Neural cell (in vitro differentiated cells): Measurements from ENCODE around the gene SGSM1. TPM values are rescaled to one million over a fixed set of nuclear protein-coding genes. Genes with fewer than 3 reads are reported as not detected.

ENCODE experiments used
- H2AFZ ChIP-seq: fragments of 200-600, 300-800 bp; sonication (generic), shearing (Covaris generic); 2 replicates; pipeline ENCODE4 v1.6.0; 2014; ENCODE audit warnings: low read depth, mild to moderate bottlenecking, antibody characterized with exemption, low read length, moderate library complexity
- H3F3A ChIP-seq: fragments of 200-600 bp; shearing (Covaris generic); 2 replicates; pipeline ENCODE4 v1.6.1; 2016; ENCODE audit warnings: mild to moderate bottlenecking, moderate library complexity, mixed read lengths, antibody characterized with exemption, low read length; ENCODE audit not compliant: insufficient read depth, poor library complexity, severe bottlenecking
- H3K27ac ChIP-seq: fragments of 200-600, 300-800 bp; sonication (generic), shearing (Covaris generic); 2 replicates; pipeline ENCODE4 v1.5.1; 2014; ENCODE audit warnings: mild to moderate bottlenecking, low read length, moderate library complexity
- H3K27me3 ChIP-seq: fragments of 300-800, 200-600 bp; sonication (generic), shearing (Covaris generic); 2 replicates; pipeline ENCODE4 v1.6.0; 2014; ENCODE audit warnings: mild to moderate bottlenecking, low read depth, low read length, moderate library complexity; ENCODE audit not compliant: insufficient read depth
- H3K36me3 ChIP-seq: fragments of 300-800, 200-600 bp; sonication (generic), shearing (Covaris generic); 2 replicates; pipeline ENCODE4 v1.5.1; 2014; ENCODE audit warnings: mild to moderate bottlenecking, antibody characterized with exemption, low read length, moderate library complexity; ENCODE audit not compliant: insufficient read depth
- H3K4me2 ChIP-seq: fragments of 300-800, 200-600 bp; sonication (generic), shearing (Covaris generic); 2 replicates; pipeline ENCODE4 v1.6.0; 2014; ENCODE audit warnings: mild to moderate bottlenecking, low read length
- H3K4me3 ChIP-seq: fragments of 300-800, 200-600 bp; sonication (generic), shearing (Covaris generic); 2 replicates; pipeline ENCODE4 v1.5.1; 2014; ENCODE audit warnings: mild to moderate bottlenecking, low read length, moderate library complexity
- H3K79me2 ChIP-seq: fragments of 200-600 bp; shearing (Covaris generic); replicated peaks from 2 replicates; pipeline ENCODE4 v1.6.0; 2014; ENCODE audit warnings: mild to moderate bottlenecking, low read length, moderate library complexity; ENCODE audit not compliant: insufficient read depth
- H3K9ac ChIP-seq: fragments of 300-800, 200-600 bp; sonication (generic), shearing (Covaris generic); 2 replicates; pipeline ENCODE4 v1.6.1; 2016; ENCODE audit warnings: mild to moderate bottlenecking, low read length, mixed read lengths
- H3K9me2 ChIP-seq: fragments of 200-600 bp; shearing (Covaris generic); 2 replicates; pipeline ENCODE4 v1.6.1; 2016; ENCODE audit warnings: mild to moderate bottlenecking, low read length, mixed read lengths; ENCODE audit not compliant: insufficient read depth
- H3K9me3 ChIP-seq: fragments of 200-600, 300-800 bp; sonication (generic), shearing (Covaris generic); 2 replicates; pipeline ENCODE4 v1.6.1; 2016; ENCODE audit warnings: mild to moderate bottlenecking, mixed run types, low read length, moderate library complexity, mixed read lengths
- H4K20me1 ChIP-seq: fragments of 200-600 bp; shearing (Covaris generic); 2 replicates; pipeline ENCODE4 v1.6.1; 2016; ENCODE audit warnings: mild to moderate bottlenecking, mixed run types; ENCODE audit not compliant: insufficient read depth
- EP300 ChIP-seq: fragments of 450-650 bp; conservative IDR thresholded peaks from 2 replicates; pipeline ENCODE4 v1.6.1; 2014; ENCODE audit warnings: antibody characterized with exemption, mild to moderate bottlenecking, moderate library complexity; ENCODE audit not compliant: poor library complexity, severe bottlenecking
- EZH2 ChIP-seq: fragments of 200-600, 300-800 bp; shearing (Covaris generic), sonication (generic); IDR thresholded peaks from 2 replicates; pipeline ENCODE4 v1.6.1; 2014; ENCODE audit warnings: antibody characterized with exemption, low read length, borderline replicate concordance, mild to moderate bottlenecking; ENCODE audit not compliant: insufficient read depth, poor library complexity, severe bottlenecking
- MXI1 ChIP-seq: fragments of 450-650 bp; conservative IDR thresholded peaks from 2 replicates; pipeline ENCODE4 v1.6.1; 2014; ENCODE audit warnings: antibody characterized with exemption, mild to moderate bottlenecking; ENCODE audit not compliant: poor library complexity, severe bottlenecking
- POLR2AphosphoS5 ChIP-seq: IDR thresholded peaks from 2 replicates; pipeline ENCODE4 v1.6.1; 2012
- RAD21 ChIP-seq: fragments of 450-650 bp; conservative IDR thresholded peaks from 2 replicates; pipeline ENCODE4 v1.6.1; 2014; ENCODE audit warnings: antibody characterized with exemption, mild to moderate bottlenecking, moderate library complexity
- SMC3 ChIP-seq: fragments of 450-650 bp; conservative IDR thresholded peaks from 2 replicates; pipeline ENCODE4 v1.6.1; 2014; ENCODE audit warnings: antibody characterized with exemption, mild to moderate bottlenecking, moderate library complexity; ENCODE audit not compliant: poor library complexity
- TAF1 ChIP-seq: IDR thresholded peaks from 2 replicates; pipeline ENCODE4 v1.6.1; 2012; ENCODE audit warnings: low read depth
- polyA plus RNA-seq: library from polyadenylated mRNA; depleted of rRNA; stranded (reverse); fragments of >200 nt; gene quantifications from 2 replicates; pipeline ENCODE4 v1.2.3, GENCODE V29; 2014
- TF ChIP-seq, protein P1 (sequence below): IDR thresholded peaks from 2 replicates; pipeline ENCODE4 v1.6.1; 2012; ENCODE audit warnings: borderline replicate concordance
- TF ChIP-seq, protein P2 (sequence below): fragments of 450-650 bp; IDR thresholded peaks from 2 replicates; pipeline ENCODE4 v1.5.1; 2014; ENCODE audit warnings: antibody characterized with exemption, mild to moderate bottlenecking, moderate library complexity; ENCODE audit not compliant: poor library complexity, severe bottlenecking

Gene SGSM1
- polyA plus RNA-seq, 1 donor from 2014 or later, result 7.5 TPM

DNA sequence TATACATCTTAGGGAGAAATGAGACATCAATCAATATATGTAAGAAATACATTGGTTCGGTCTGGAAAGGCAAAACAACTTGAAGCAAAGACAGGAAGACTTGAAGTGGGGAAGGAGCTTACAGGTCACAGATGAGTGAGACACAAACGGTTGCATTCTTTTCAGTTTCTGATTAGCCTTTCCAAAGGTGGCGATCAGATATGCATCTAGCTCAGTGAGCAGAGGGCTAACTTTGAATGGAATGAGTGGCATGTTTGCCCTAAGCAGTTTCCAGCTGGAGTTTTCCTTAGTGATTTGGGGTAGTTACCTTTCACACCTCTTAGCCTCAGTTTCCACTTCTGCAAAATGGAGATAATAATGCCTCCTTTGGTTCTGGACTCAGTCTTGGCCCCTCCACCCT lies 124.7 kb downstream of the SGSM1 start:
- Histone ChIP-seq H3K79me2 (no peaks in the 10 kb centered on the region), H3F3A (no peaks in the 10 kb centered on the region), H3K4me3 (no peak overlapping the region), H3K4me2 (no peak overlapping the region), H3K27ac (no peak overlapping the region), H4K20me1 (no peaks in the 10 kb centered on the region), H2AFZ (no peak overlapping the region), H3K27me3 (no peaks in the 10 kb centered on the region), H3K9ac (no peak overlapping the region), H3K36me3 (no peaks in the 10 kb centered on the region), H3K9me2 (no peaks in the 10 kb centered on the region), H3K9me3 (no peaks in the 10 kb centered on the region)
- no peak for TF ChIP-seq SMC3
- TF ChIP-seq, protein P1, sequence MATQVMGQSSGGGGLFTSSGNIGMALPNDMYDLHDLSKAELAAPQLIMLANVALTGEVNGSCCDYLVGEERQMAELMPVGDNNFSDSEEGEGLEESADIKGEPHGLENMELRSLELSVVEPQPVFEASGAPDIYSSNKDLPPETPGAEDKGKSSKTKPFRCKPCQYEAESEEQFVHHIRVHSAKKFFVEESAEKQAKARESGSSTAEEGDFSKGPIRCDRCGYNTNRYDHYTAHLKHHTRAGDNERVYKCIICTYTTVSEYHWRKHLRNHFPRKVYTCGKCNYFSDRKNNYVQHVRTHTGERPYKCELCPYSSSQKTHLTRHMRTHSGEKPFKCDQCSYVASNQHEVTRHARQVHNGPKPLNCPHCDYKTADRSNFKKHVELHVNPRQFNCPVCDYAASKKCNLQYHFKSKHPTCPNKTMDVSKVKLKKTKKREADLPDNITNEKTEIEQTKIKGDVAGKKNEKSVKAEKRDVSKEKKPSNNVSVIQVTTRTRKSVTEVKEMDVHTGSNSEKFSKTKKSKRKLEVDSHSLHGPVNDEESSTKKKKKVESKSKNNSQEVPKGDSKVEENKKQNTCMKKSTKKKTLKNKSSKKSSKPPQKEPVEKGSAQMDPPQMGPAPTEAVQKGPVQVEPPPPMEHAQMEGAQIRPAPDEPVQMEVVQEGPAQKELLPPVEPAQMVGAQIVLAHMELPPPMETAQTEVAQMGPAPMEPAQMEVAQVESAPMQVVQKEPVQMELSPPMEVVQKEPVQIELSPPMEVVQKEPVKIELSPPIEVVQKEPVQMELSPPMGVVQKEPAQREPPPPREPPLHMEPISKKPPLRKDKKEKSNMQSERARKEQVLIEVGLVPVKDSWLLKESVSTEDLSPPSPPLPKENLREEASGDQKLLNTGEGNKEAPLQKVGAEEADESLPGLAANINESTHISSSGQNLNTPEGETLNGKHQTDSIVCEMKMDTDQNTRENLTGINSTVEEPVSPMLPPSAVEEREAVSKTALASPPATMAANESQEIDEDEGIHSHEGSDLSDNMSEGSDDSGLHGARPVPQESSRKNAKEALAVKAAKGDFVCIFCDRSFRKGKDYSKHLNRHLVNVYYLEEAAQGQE, result no peak
- no peak for TF ChIP-seq POLR2AphosphoS5
- no peak for TF ChIP-seq TAF1
- TF ChIP-seq, protein P2, sequence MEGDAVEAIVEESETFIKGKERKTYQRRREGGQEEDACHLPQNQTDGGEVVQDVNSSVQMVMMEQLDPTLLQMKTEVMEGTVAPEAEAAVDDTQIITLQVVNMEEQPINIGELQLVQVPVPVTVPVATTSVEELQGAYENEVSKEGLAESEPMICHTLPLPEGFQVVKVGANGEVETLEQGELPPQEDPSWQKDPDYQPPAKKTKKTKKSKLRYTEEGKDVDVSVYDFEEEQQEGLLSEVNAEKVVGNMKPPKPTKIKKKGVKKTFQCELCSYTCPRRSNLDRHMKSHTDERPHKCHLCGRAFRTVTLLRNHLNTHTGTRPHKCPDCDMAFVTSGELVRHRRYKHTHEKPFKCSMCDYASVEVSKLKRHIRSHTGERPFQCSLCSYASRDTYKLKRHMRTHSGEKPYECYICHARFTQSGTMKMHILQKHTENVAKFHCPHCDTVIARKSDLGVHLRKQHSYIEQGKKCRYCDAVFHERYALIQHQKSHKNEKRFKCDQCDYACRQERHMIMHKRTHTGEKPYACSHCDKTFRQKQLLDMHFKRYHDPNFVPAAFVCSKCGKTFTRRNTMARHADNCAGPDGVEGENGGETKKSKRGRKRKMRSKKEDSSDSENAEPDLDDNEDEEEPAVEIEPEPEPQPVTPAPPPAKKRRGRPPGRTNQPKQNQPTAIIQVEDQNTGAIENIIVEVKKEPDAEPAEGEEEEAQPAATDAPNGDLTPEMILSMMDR, result no peak
- no peak for TF ChIP-seq MXI1
- no peak for TF ChIP-seq EP300

DNA sequence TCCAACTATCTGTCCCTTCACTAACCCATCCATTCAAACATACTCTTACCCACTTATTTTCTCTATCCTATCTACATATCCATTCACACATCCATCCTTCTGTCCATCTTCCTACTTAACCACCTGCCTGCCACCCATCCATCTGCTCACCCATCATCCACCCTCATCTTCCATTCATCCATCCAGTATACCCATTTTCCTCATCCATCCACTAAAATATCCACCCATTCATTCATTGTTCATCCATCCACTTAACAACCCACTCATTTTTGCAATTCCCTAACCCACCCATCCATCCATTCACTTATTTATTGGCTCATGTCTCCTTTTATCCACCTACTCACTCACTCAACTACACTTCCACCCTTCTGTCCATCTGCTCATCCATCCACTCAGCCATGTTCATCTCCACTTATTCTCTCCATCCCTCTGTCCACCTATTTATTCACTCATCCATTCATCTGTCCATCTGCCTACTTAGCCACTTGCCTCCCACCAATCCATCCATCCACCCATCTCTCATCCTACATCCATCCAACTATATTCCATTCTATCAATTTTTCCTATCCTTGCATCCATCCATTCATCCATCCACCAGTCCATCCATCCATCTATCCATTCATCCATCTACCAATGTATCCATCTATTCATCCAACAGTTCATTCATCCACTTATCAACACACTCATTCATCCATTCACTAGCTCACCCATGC lies 129.9 kb downstream of the SGSM1 start:
- H4K20me1 ChIP-seq, result no peaks in the 10 kb centered on the region
- no peak overlapping the region for H3K4me3 ChIP-seq
- H3K9me3 ChIP-seq, result no peaks in the 10 kb centered on the region
- no peaks in the 10 kb centered on the region for H3K9me2 ChIP-seq
- H3K27ac ChIP-seq, result no peak overlapping the region
- no peak overlapping the region for H3K9ac ChIP-seq
- no peak for TF ChIP-seq EZH2
- TF ChIP-seq, protein P2, result no peak
- TF ChIP-seq MXI1, result no peak
- no peak for TF ChIP-seq POLR2AphosphoS5
- TF ChIP-seq, protein P1, result no peak
- no peak for TF ChIP-seq TAF1
- no peak for TF ChIP-seq SMC3
- no peak for TF ChIP-seq RAD21
- TF ChIP-seq EP300, result no peak
- H3K4me2 ChIP-seq, result no peak overlapping the region
- no peaks in the 10 kb centered on the region for H3F3A ChIP-seq
- no peaks in the 10 kb centered on the region for H3K27me3 ChIP-seq
- no peaks in the 10 kb centered on the region for H3K79me2 ChIP-seq
- H2AFZ ChIP-seq, result no peak overlapping the region
- no peaks in the 10 kb centered on the region for H3K36me3 ChIP-seq
